ENCODE data around the gene PREX1.
"Not testable (repeated sequence)": the region's sequence is repeated elsewhere in the genome, so short reads cannot be mapped to it uniquely, and the experiment has no call there.

PREX1 gene

DNA sequence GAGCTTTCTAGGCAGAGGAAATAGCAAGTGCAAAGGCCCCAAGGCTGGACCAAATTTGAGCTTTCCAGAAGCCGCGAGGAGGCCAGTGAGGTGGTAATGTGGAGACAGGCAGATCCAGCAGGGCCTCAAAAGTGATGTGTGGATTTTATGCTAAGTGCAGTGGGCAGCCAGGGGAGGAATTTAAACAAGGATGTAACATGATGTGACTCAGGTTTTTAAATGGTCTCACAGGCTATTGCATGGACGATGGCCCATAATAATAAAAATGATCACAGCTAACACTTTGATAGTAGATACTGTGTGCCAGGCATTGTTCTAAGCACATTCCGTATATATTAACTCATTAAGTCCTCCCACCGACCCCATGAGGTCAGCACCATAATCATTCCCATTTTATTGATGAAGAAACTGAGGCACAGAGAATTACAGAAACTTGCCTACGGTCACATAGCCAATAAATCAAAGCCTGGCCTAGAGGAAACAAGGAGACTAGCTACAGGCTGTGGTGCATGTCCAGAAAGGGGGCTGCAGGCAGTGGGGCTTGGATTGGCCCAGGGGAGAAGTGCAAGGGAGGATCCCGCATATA, 18.0 kb upstream of the PREX1 start:
- DNase-seq: no peak

DNA sequence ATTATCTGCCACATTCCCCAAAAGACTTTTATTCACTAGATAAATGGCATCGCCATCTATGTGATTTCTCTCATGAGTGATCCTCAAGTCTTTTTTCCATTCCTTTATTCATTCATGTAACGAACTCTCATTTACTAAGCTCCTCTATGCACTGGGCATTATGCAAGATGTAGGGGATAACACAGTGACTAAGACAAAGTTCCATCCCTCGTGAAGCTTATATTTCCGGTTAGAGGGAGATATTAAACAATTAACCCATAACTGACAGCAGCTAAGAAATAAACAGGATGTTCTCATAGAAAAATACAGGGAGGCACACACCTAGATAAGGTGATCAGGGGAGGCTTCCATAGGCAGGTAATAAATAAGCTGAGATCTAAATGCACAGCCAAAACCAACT, 17.2 kb upstream of the PREX1 start:
- no peak for DNase-seq

GRCh38 chr20:48843896-48844295, 16.1 kb upstream of the PREX1 start:
- not testable (repeated sequence) for DNase-seq

DNA sequence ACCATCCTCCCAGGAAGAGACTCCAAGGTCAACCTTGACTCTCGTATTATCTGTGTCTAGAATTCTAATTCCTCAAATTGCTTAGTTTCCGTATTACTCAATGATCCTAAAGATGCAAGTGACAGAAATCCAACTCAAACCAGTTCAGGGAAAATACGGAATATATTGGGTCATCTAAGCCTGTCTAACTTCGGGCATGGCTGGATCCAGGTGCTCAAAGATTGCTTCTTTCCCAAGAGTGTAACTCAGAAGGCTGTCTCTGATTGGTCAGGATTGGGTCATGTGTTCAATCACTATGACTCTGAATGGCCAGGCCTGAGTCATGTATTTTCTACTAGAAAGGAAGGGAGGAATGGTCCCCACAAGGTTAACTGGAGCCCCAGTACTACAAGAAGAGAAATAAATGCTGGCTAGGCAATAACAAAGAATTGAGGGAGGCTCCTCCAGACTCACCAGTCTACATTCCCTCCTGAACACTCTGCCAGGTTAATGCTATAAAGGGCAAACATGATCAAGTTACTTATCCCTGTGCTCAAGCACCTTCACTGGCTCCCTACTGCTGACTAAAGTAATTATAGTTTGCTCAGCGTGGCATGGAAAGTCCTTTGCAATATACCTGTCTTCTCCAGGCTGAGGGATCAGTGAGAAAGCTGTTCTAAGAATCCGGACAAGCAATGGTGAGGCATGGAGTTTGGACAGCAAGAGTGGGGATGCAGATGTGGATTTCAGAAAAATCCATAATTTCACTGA, 15.4 kb upstream of the PREX1 start:
- DNase-seq: no peak

DNA sequence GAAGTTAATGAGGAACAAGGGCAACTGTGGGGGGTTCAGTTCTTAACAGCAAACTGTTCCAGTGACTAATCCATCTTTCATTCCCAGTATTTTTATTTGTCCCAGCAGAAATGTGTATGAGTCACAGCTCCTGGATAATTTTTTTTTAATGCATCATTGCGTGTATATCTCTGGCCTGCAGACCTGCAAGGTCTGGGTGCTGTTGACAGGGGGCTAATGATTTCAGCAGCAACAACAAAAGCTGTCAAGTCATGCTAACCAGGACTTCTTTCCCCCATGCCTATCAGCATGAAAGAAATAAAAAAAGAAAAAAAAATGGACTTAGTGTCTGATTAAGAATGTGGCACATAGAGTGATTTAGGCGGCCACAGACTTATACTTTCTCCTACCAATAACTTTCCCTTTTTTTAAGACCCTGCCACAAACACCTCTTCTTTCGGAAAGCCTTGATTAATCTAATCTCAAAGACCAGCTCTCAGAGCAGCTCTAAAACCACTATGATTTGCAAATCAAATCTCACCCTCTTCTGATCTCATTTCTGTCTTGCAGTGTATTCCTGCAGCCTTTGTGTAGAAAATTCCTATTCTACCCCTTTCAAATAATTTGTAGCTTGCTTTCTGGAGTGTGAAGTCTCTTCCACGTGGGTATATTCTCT, 14.2 kb upstream of the PREX1 start:
- no peak for DNase-seq

- DNase-seq: no peak
Measured at GRCh38 chr20:48841196-48841874, 13.5 kb upstream of the PREX1 start.

DNA sequence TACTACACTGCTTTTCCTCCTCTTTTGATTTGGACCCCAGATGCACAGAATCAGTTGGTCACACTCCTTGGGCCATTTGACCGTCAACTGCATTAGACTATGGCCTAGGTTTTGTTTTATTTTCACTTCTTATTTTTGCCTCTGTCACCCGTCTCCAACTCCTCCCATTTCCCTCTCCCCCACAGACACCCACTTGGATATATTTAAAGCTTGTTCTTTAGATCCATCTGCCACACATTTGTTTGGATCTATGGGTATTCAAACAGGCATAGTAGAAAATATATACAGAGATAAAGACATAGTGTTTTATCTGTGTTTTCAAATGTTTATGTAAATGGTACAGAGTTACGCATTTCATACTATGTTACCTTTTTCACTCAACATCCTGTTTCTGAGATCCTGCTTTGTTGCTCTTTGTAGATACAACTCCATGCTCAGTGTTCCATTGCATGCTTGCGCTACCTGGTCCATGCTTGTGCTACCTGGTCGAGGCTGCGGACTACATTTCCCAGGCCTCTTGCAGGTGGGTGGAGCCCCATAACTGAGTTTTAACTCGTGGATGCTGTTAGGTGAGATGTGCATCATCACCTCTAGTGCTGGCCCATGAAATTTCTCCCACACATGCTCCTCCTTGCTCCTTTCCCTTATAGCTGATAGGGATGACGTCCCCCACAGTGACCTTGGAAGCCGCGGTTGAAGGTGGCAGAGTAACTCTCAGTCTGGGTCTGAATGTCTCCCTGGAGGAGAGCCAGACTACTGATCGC, 11.5 kb upstream of the PREX1 start:
- no peak for DNase-seq

DNA sequence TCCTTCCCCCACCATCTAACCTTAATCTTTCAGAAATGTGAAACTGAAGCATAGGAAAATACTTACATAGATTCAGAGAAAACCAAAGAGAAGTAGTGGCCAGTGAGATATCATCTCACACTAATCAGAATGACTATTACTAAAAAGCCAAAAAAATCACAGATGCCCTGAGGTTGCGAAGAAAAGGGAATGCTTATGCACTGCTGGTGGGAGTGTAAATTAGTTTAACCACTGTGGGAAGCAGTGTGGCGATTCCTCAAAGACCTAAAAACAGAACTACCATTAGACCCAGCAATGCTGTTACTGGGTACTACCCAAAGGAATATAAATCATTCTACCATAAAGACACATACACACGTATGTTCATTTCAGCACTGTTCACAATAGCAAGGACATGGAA, 9.2 kb upstream of the PREX1 start:
- DNase-seq: no peak

- no peak for DNase-seq
Measured at GRCh38 chr20:48835390-48835789, 7.6 kb upstream of the PREX1 start.

DNA sequence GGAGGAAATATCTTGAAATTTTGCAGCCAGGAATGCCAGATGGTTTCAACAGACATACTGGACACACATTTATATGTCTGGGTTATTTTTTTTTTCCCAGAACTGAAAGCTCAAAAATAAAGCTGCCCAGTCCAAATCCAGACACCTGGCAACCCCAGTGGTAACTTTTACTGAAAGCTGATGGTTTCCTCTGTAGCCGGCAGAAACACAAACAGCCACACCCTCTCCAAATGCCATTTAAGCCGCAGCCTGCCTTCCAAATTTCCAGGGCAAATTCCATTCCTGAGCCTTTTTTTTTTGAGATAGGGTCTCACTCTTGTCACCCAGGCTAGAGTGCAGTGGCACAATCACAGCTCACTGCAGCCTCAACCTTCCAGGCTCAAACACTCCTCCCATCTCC, 6.5 kb upstream of the PREX1 start:
- DNase-seq: no peak

- no peak for DNase-seq
Measured at GRCh38 chr20:48832405-48832730, 4.6 kb upstream of the PREX1 start.

DNA sequence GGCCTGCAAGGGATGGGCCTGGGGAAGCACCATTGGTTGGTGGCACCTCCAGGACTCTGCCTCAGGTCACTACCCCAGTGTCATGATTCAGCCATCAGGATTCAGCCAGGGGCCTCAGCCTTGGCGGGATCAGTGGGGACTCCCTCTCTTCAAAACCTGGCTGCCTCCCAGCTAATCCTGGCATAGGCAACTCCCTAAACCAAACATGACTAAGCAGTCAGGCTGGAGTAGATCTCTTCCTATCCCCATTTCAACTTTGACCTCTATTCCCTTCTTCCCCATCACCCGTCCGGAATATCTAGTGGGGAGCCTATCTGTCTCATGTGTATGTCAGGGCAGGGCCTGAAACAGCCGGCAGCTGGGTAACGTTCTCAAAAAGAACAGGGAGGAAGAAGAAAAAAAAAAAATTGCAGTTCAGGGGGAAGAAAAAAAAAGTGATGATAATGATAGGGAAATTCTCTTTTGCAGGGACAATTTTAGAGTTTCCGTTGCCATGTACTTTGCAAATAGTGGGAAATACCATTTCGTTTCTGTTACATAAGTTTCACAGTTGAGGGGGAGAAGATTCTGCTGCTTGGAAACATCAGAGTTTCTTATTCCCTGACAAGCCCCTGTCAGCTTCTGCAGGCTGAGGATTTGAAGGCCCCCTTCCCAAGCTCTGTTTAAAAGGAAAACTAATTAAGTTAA, 4.1 kb upstream of the PREX1 start:
- DNase-seq: no peak

- no peak for DNase-seq
Measured at GRCh38 chr20:48830826-48831318, 3.1 kb upstream of the PREX1 start.

DNA sequence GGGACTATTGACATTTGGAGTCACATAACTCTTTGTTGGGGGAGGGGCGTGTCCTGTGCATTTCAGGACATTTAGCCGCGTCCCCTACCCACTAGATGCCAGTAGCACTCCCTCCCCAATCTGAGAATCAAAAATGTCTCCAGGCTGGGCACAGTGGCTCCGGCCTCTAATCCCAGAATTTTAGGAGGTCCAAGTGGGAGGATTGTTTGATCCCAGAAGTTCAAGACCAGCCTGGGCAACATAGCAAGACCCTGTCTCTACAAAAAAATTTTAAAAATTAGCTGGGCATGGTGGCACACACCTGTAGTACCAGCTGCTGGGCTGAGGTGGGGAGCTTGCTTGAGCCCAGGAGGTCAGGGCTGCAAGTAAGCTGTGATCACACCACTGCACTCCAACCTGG, 2.1 kb upstream of the PREX1 start:
- DNase-seq: no peak

GRCh38 chr20:48828734-48829460, 1.1 kb upstream of the PREX1 start:
- DNase-seq: no peak

DNA sequence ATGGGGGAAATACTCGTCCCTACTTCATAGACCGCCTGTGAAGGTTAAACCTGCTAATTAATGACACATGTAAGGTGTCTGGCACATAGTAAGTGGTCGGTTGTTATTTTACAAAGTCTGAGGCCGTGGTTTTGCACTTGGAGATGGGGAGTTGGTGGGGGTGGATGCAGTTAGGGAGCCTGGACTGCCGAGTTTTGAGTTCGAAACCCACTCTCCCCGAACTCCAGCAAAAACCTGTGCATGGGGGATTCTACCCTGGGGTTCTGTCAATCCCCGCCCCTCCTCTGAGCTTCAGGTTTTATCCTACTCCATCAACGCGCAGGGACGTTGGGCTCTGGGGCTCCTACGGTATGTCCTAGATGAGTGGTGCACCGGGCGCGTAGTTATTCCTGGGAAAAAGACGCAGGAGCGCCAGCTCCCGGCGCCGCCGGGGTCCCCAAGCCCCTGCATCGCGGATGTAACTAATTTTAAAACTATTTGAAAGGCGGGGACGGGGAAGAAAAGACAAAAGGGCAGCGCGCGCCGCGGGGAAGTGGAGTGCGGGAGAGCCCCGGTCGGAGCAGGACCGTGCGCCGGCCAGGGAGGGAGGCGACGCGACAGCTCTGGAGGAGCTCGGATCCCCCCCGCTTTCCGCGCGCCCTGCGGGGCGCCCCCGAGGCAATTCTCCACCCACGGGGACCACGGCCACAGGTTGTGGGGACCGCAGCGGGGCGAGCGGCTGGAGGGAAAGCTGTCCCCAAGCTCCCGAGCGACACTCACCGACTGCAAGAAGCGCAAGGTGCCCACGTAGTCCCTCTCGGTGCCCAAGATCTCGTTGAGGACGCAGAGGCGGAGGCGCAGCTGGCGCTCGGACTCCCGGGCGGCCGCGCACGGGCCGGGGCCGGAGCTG, 672 bp downstream of the PREX1 start:
- no peak for DNase-seq

- not testable (repeated sequence) for DNase-seq
Measured at GRCh38 chr20:48826480-48826879, 1.3 kb downstream of the PREX1 start.

DNA sequence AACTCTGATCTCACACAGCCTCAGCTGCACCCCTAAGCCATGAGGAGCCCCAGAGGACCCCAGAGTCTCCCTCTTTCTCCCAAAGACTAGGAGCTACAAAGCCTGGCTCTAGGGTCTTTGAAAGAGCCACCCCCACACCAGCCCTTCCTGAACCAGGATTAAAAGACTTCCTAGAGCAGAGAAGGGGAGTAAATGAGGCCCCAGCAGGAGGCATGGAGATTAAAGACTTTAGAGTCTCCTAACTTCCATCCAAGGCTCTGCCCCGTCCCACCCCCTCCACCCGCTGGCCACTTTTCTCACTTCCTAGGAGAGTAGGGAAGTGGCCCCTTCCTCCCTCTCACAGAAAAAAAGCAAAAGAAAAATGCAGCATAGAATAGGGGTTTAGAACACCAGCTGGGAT, 1.7 kb downstream of the PREX1 start:
- DNase-seq: no peak

DNA sequence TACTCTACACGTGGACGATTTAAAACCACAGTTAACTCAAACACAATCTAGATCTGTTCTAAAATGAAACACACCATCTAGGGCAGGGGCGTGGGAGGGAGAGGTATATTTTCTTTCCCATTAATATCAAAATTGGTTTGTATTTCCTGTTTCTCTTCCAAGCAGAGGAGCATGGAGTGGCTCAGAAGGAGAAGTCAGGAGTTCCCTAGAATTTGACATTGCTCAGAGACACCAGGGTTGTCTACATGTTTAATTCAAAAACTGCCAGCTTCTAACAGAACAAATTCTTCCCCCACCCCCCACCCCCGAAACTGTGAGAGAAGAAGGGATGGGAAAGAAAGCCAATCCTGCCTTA, 2.3 kb downstream of the PREX1 start:
- no peak for DNase-seq

DNA sequence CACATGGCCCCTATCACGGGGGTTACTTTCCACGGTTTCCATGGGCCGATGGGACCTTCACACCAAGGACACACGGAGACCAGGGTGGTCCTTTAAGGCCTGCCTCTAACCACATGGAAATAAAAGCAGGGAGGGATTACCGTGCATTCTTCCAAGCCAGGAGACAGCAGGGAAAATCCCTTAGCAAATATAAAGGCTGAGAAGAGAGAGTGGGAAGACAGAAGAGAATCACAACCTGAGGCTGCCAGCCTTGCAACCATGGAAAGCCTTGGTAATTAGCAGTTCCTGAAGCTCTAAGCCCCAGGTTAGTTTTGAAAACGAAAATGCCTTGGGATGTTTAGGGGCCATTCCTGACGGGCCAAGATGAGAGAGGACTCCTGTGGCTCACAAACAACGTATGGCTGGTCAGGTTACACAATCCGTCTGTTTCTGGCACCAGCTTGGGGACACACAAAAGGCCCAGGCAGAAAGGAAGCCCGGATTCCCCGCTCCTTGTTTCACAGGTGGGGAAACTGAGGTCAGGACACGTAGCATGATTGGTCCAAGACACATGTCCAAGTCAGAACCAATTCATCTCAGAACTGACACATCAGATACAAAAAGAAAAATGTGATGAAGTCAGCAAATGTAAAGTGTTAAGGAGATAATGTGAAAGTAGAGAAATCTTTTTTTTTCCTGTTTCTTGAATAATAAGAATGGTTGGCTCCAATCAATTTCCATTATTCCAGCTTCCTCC, 2.8 kb downstream of the PREX1 start:
- DNase-seq: no peak

Measured in NCI-H1417 treated with DMSO at 0.1 percent for 48 hours (cell line).